Measurements from ENCODE around the gene SOX1. TPM values are rescaled to one million over a fixed set of nuclear protein-coding genes. Genes with fewer than 3 reads are reported as not detected.

SOX1 gene
- total and polyA plus RNA-seq, 2 of the 13 experiments (the other 11 are each of a cell fraction or from before 2014, with no cell fraction given) = not detected

DNA sequence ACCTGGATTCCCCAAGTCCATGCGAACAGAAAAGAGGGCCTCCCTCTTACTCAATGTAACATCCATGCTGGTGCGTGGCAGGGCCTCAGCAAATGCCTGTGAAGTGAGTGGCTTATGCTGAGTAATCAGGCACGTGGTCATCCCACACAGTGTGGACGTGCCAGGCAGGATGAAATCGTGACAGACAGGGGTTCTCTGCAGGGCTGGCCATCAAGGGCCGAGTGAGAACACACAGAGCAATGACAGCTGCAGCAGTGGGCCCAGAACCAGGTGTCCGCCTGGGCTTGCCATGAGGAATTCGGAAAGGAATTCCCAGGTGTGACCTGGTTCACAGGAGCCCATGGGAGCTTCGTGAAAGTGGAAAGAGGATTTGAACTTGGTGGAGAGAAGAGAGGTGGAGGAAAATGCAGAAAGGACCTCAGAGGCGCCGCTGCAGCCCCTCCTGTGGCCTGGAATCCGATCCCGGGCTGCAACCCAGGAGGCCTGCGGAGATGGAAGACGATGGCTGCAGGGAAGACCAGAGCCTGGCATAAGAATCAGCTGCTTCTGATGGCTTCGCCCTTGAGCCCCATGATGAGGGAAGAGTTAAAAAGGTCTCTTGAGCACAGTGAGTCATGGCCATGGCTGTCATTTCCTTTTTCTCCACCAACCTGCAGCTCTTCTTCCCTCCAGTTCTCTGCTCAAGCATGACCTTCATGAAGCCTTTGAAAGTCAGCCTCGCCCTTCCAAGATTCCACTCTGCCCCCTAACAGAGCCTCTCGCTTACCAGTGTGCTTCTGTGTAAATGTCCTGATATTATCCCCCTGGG, 34.6 kb upstream of the SOX1 start:
- no peak overlapping the region for H2AFZ ChIP-seq (ENCODE audit: low read length)
- BruUV-seq (replicated peaks) = no TSS peak
- no peaks in the 10 kb centered on the region for H3K79me2 ChIP-seq (ENCODE audit: insufficient read depth, low read length)
- H3K4me2 ChIP-seq (ENCODE audit: low read depth, low read length) = no peak overlapping the region
- in situ Hi-C loops (cut with HindIII; ENCODE audit: extremely low pct_ligation_motif_present, low pct_unique_long_range_greater_than_20kb) (no loop called here), intact Hi-C loops (cut with micrococcal nuclease; ENCODE audit: unreplicated experiment) (no loop called here)
- H3K9me3 ChIP-seq (ENCODE audit: low read length) = no peaks in the 10 kb centered on the region
- no peaks in the 10 kb centered on the region for H3K36me3 ChIP-seq (replicated peaks in 1 of 2; ENCODE audit: control insufficient read depth in 1 of 2, insufficient read depth in 2 of 2, low read length in 2 of 2)
- no peak overlapping the region for H3K9ac ChIP-seq (ENCODE audit: insufficient read depth, low read depth, low read length)
- H4K20me1 ChIP-seq (ENCODE audit: insufficient read depth, low read length) = no peaks in the 10 kb centered on the region
- TF ChIP-seq IRX3 (CRISPR knock-in tag; IDR thresholded peaks at IDR 0.05; ENCODE audit: borderline replicate concordance, low read depth) = no peak
- no peak for TF ChIP-seq POGZ (CRISPR knock-in tag; IDR thresholded peaks at IDR 0.05)
- no peak for TF ChIP-seq POLR2A (IDR thresholded peaks at IDR 0.05; ENCODE audit: insufficient read depth in 1 of 2, low read depth in 2 of 2, low read length in 2 of 2)
- TF ChIP-seq SUZ12 (IDR thresholded peaks at IDR 0.05; ENCODE audit: low read depth, low read length) = no peak
- no peak for TF ChIP-seq TBP (CRISPR knock-in tag; IDR thresholded peaks at IDR 0.05)
- no peak for TF ChIP-seq FOXA1 (IDR thresholded peaks at IDR 0.05)
- no peak for TF ChIP-seq FOXA1 (CRISPR knock-in tag; IDR thresholded peaks at IDR 0.05)
- TF ChIP-seq BRCA1 (CRISPR knock-in tag; IDR thresholded peaks at IDR 0.05) = no peak
- no peak for TF ChIP-seq ZFYVE20 (CRISPR knock-in tag; IDR thresholded peaks at IDR 0.05; ENCODE audit: borderline replicate concordance, low read depth)
- TF ChIP-seq YY1 (IDR thresholded peaks at IDR 0.05; ENCODE audit: insufficient read depth, insufficient replicate concordance, low read depth, low read length) = no peak
- no peak for TF ChIP-seq ZNF878 (CRISPR knock-in tag; IDR thresholded peaks at IDR 0.05)
- TF ChIP-seq ZNF614 (CRISPR knock-in tag; IDR thresholded peaks at IDR 0.05; ENCODE audit: borderline replicate concordance) = no peak
- no peak for TF ChIP-seq MTF2 (CRISPR knock-in tag; IDR thresholded peaks at IDR 0.05; ENCODE audit: borderline replicate concordance)
- no peak for TF ChIP-seq ZNF451 (CRISPR knock-in tag; IDR thresholded peaks at IDR 0.05)
- TF ChIP-seq, protein P1, sequence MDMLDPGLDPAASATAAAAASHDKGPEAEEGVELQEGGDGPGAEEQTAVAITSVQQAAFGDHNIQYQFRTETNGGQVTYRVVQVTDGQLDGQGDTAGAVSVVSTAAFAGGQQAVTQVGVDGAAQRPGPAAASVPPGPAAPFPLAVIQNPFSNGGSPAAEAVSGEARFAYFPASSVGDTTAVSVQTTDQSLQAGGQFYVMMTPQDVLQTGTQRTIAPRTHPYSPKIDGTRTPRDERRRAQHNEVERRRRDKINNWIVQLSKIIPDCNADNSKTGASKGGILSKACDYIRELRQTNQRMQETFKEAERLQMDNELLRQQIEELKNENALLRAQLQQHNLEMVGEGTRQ (IDR thresholded peaks at IDR 0.05; ENCODE audit: low read depth, low read length) = no peak
- TF ChIP-seq, protein P1 (CRISPR knock-in tag; IDR thresholded peaks at IDR 0.05; ENCODE audit: borderline replicate concordance) = no peak
- H3K27ac ChIP-seq (ENCODE audit: extremely low read length, insufficient read depth, low read length) = no peak overlapping the region
- H3K27me3 ChIP-seq (ENCODE audit: control insufficient read depth in 1 of 2, insufficient read depth in 2 of 2, low read length in 2 of 2) = peaks cover 4 to 51% of the 10 kb centered on the region in 2 experiments
- no peaks in the 10 kb centered on the region for H3K4me1 ChIP-seq (ENCODE audit: insufficient read depth, low read length)
- DNase-seq (ENCODE audit: low spot score) = no peak
- CTCF ChIA-PET (ENCODE audit: low intra/inter-chr PET ratio, low total read pairs) = no interaction called here
- POLR2A ChIA-PET = no interaction called here
- FAIRE-seq = no peak
- no peak overlapping the region for H3K4me3 ChIP-seq (replicated peaks in 1 of 3; ENCODE audit: insufficient read depth in 1 of 3, low read depth in 2 of 3, low read length in 3 of 3)
- 18% methylated on average over 17 of the region's 18 CpGs for WGBS (ENCODE audit: low lambda C conversion rate)
- no peak for ATAC-seq
